WTC11 (cell line): ENCODE measurements around the gene IL12RB1. TPM values are rescaled to one million over a fixed set of nuclear protein-coding genes. Genes with fewer than 3 reads are reported as not detected.
A peak's percentile ranks its signal among the peaks of the same experiment; 100 is the strongest.

Source experiments
- ARID4B ChIP-seq: sonication (generic); formaldehyde crosslinking; IDR thresholded peaks from 2 replicates; pipeline ENCODE4 v1.8.0; 2023; ENCODE audit warnings: missing genetic modification reagents, mild to moderate bottlenecking, borderline replicate concordance
- CBFB ChIP-seq: sonication (generic); formaldehyde crosslinking; IDR thresholded peaks from 2 replicates; pipeline ENCODE4 v1.8.1; 2022; ENCODE audit warnings: mild to moderate bottlenecking, low read depth, missing genetic modification reagents
- CREB1 ChIP-seq: sonication (generic); formaldehyde crosslinking; IDR thresholded peaks from 2 replicates; pipeline ENCODE4 v1.8.0; 2023; ENCODE audit warnings: mild to moderate bottlenecking, missing genetic modification reagents
- E2F5 ChIP-seq: sonication (generic); formaldehyde crosslinking; IDR thresholded peaks from 2 replicates; pipeline ENCODE4 v1.8.1; 2022; ENCODE audit warnings: mild to moderate bottlenecking, moderate library complexity, missing genetic modification reagents
- EMX1 ChIP-seq: fragments of 250-450 bp; sonication (Bioruptor Pico); IDR thresholded peaks from 2 replicates; pipeline ENCODE4 v1.8.0; 2021; ENCODE audit warnings: mild to moderate bottlenecking
- FOXK1 ChIP-seq: sonication (generic); formaldehyde crosslinking; IDR thresholded peaks from 2 replicates; pipeline ENCODE4 v1.8.0; 2022; ENCODE audit warnings: mild to moderate bottlenecking, moderate library complexity, missing genetic modification reagents
- FOXP1 ChIP-seq: sonication (generic); formaldehyde crosslinking; IDR thresholded peaks from 2 replicates; pipeline ENCODE4 v1.8.0; 2022; ENCODE audit warnings: missing genetic modification reagents, mild to moderate bottlenecking, moderate library complexity, borderline replicate concordance
- GRHL2 ChIP-seq: fragments of 250-450 bp; sonication (Bioruptor Pico); IDR thresholded peaks from 2 replicates; pipeline ENCODE4 v1.8.0; 2022; ENCODE audit warnings: mild to moderate bottlenecking, moderate library complexity; ENCODE audit not compliant: insufficient replicate concordance, severe bottlenecking
- JUN ChIP-seq: sonication (generic); formaldehyde crosslinking; IDR thresholded peaks from 2 replicates; pipeline ENCODE4 v1.8.0; 2023; ENCODE audit warnings: mild to moderate bottlenecking, missing genetic modification reagents
- KAT7 ChIP-seq: sonication (generic); formaldehyde crosslinking; IDR thresholded peaks from 2 replicates; pipeline ENCODE4 v1.8.1; 2023; ENCODE audit warnings: missing genetic modification reagents, mild to moderate bottlenecking, borderline replicate concordance
- MLX ChIP-seq: sonication (generic); formaldehyde crosslinking; IDR thresholded peaks from 2 replicates; pipeline ENCODE4 v1.8.1; 2023; ENCODE audit warnings: mild to moderate bottlenecking, missing genetic modification reagents, moderate library complexity
- NFATC4 ChIP-seq: fragments of 250-450 bp; sonication (Bioruptor Pico); IDR thresholded peaks from 2 replicates; pipeline ENCODE4 v1.9.0; 2021; ENCODE audit warnings: mild to moderate bottlenecking
- NFYB ChIP-seq: sonication (generic); formaldehyde crosslinking; conservative IDR thresholded peaks from 2 replicates; pipeline ENCODE4 v1.8.0; 2022; ENCODE audit warnings: low read depth, missing genetic modification reagents
- NR2C2 ChIP-seq: sonication (generic); formaldehyde crosslinking; IDR thresholded peaks from 2 replicates; pipeline ENCODE4 v1.8.0; 2022; ENCODE audit warnings: mild to moderate bottlenecking, missing genetic modification reagents
- NR3C1 ChIP-seq: sonication (generic); formaldehyde crosslinking; conservative IDR thresholded peaks from 2 replicates; pipeline ENCODE4 v1.8.1; 2023; ENCODE audit warnings: low read depth, mild to moderate bottlenecking, missing genetic modification reagents
- SMAD3 ChIP-seq: sonication (generic); formaldehyde crosslinking; IDR thresholded peaks from 2 replicates; pipeline ENCODE4 v1.8.0; 2022; ENCODE audit warnings: missing genetic modification reagents, mild to moderate bottlenecking, borderline replicate concordance
- TCF7 ChIP-seq: sonication (generic); formaldehyde crosslinking; IDR thresholded peaks from 2 replicates; pipeline ENCODE4 v1.8.0; 2022; ENCODE audit warnings: mild to moderate bottlenecking, low read depth, missing genetic modification reagents, moderate library complexity
- TP53 ChIP-seq: sonication (generic); formaldehyde crosslinking; IDR thresholded peaks from 2 replicates; pipeline ENCODE4 v1.8.1; 2023; ENCODE audit warnings: mild to moderate bottlenecking, missing genetic modification reagents
- USF1 ChIP-seq: sonication (generic); formaldehyde crosslinking; IDR thresholded peaks from 2 replicates; pipeline ENCODE4 v1.8.0; 2022; ENCODE audit warnings: mild to moderate bottlenecking, missing genetic modification reagents
- ZBTB43 ChIP-seq: sonication (generic); formaldehyde crosslinking; IDR thresholded peaks from 2 replicates; pipeline ENCODE4 v1.8.1; 2023; ENCODE audit warnings: mild to moderate bottlenecking, missing genetic modification reagents
- ZNF317 ChIP-seq: sonication (generic); formaldehyde crosslinking; IDR thresholded peaks from 2 replicates; pipeline ENCODE4 v1.8.1; 2023; ENCODE audit warnings: low read depth, mild to moderate bottlenecking, moderate library complexity, missing genetic modification reagents, borderline replicate concordance
- ZNF671 ChIP-seq: fragments of 250-450 bp; sonication (Bioruptor Pico); IDR thresholded peaks from 2 replicates; pipeline ENCODE4 v1.8.0; 2021; ENCODE audit warnings: mild to moderate bottlenecking
- total RNA-seq: library from RNA; stranded (reverse); gene quantifications from 3 replicates; pipeline ENCODE4 v1.2.3, GENCODE V29; 2021
- TF ChIP-seq, protein P1 (sequence below): sonication (generic); formaldehyde crosslinking; IDR thresholded peaks from 2 replicates; pipeline ENCODE4 v1.8.0; 2022; ENCODE audit warnings: mild to moderate bottlenecking, missing genetic modification reagents
- TF ChIP-seq, protein P2 (sequence below): fragments of 250-450 bp; sonication (Bioruptor Pico); conservative IDR thresholded peaks from 2 replicates; pipeline ENCODE4 v1.9.0; 2021; ENCODE audit warnings: mild to moderate bottlenecking
- TF ChIP-seq, protein P3 (sequence below): sonication (generic); formaldehyde crosslinking; IDR thresholded peaks from 2 replicates; pipeline ENCODE4 v1.8.0; 2022; ENCODE audit warnings: mild to moderate bottlenecking, missing genetic modification reagents
- TF ChIP-seq, protein P4 (sequence below): sonication (generic); formaldehyde crosslinking; IDR thresholded peaks from 2 replicates; pipeline ENCODE4 v1.8.1; 2022; ENCODE audit warnings: low read depth, mild to moderate bottlenecking, moderate library complexity, missing genetic modification reagents, borderline replicate concordance

IL12RB1 gene
- total RNA-seq, 1 experiment from 2014 or later, result not detected

- TF ChIP-seq, protein P1, sequence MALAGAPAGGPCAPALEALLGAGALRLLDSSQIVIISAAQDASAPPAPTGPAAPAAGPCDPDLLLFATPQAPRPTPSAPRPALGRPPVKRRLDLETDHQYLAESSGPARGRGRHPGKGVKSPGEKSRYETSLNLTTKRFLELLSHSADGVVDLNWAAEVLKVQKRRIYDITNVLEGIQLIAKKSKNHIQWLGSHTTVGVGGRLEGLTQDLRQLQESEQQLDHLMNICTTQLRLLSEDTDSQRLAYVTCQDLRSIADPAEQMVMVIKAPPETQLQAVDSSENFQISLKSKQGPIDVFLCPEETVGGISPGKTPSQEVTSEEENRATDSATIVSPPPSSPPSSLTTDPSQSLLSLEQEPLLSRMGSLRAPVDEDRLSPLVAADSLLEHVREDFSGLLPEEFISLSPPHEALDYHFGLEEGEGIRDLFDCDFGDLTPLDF, result no peak
- TF ChIP-seq USF1 (CRISPR knock-in tag) (no peak), JUN (CRISPR knock-in tag) (no peak), FOXP1 (CRISPR knock-in tag) (no peak), E2F5 (no peak), CREB1 (CRISPR knock-in tag) (no peak), NFYB (CRISPR knock-in tag) (no peak), TCF7 (CRISPR knock-in tag) (no peak), KAT7 (CRISPR knock-in tag) (no peak), NFATC4 (CRISPR knock-in tag) (no peak), TP53 (no peak), ZNF317 (CRISPR knock-in tag) (no peak), EMX1 (CRISPR knock-in tag) (no peak), ZBTB43 (CRISPR knock-in tag) (no peak), ZNF671 (CRISPR knock-in tag) (no peak), NR2C2 (CRISPR knock-in tag) (no peak), CBFB (no peak), MLX (CRISPR knock-in tag) (no peak), ARID4B (CRISPR knock-in tag) (peak; percentile 56; the same call in 1 of the 2 replicates), SMAD3 (CRISPR knock-in tag) (no peak; the same call in 1 of the 2 replicates), GRHL2 (no peak), NR3C1 (no peak), FOXK1 (CRISPR knock-in tag) (no peak)
- TF ChIP-seq, protein P2, sequence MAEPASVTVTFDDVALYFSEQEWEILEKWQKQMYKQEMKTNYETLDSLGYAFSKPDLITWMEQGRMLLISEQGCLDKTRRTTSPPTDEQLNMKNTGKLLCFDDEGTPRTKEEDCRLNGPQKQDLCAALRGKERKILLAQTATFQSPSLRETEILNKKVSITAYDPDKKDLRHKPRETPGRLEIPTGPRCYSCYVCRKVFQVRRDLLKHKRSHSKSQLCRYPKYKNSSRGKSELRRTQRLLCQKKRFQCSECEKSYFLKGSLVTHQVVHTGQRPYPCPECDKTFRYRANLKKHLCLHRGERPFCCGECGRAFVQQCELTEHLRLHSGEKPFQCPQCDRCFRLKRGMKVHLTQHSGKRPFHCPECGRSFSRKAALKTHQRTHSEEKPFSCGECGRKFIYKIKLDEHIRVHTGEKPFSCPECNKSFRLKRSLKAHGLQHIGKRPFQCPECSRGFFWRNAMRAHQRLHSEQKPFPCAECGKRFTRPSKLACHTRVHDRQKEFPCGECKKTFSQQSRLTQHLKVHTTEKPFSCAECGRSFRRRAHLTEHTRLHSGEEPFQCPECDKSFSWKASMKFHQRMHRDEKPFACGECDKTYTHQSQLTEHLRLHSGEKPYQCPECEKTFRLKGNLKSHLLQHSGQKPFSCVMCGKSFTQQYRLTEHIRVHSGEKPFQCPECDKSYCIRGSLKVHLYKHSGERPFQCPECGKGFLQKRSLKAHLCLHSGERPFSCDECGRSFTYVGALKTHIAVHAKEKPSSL (CRISPR knock-in tag), result no peak
- TF ChIP-seq, protein P3, sequence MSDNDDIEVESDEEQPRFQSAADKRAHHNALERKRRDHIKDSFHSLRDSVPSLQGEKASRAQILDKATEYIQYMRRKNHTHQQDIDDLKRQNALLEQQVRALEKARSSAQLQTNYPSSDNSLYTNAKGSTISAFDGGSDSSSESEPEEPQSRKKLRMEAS, result peak; percentile 77; the same call in 1 of the 2 replicates
- TF ChIP-seq, protein P4, sequence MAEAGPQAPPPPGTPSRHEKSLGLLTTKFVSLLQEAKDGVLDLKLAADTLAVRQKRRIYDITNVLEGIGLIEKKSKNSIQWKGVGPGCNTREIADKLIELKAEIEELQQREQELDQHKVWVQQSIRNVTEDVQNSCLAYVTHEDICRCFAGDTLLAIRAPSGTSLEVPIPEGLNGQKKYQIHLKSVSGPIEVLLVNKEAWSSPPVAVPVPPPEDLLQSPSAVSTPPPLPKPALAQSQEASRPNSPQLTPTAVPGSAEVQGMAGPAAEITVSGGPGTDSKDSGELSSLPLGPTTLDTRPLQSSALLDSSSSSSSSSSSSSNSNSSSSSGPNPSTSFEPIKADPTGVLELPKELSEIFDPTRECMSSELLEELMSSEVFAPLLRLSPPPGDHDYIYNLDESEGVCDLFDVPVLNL (CRISPR knock-in tag), result no peak
Measured at GRCh38 chr19:18117692-18118378, 31.1 kb upstream of the IL12RB1 start (continued).
